Caki2 (cell line): ENCODE data around the gene APCDD1. TPM values are rescaled to one million over a fixed set of nuclear protein-coding genes. Genes with fewer than 3 reads are reported as not detected.

Experiments
- DNase-seq: peaks from one replicate; pipeline ENCODE4 v3.0.0-alpha.2; 2015; ENCODE audit warnings: low read depth
- in situ Hi-C: cut with HindIII; loops from 2 replicates; pipeline ENCODE4 v1.10.0; 2016; ENCODE audit warnings: low sequenced_read_pairs, low pct_unique_long_range_greater_than_20kb, mixed read lengths
- total RNA-seq: library from RNA; depleted of rRNA; stranded (reverse); fragments of >200 nt; shearing (Covaris generic); gene quantifications from 2 replicates; pipeline ENCODE4 v1.2.3, GENCODE V29; 2014; ENCODE audit warnings: low replicate concordance; rRNA removed

The APCDD1 gene
- 0.29 TPM in 1 of 2 replicates, not detected in the other for total RNA-seq

DNA sequence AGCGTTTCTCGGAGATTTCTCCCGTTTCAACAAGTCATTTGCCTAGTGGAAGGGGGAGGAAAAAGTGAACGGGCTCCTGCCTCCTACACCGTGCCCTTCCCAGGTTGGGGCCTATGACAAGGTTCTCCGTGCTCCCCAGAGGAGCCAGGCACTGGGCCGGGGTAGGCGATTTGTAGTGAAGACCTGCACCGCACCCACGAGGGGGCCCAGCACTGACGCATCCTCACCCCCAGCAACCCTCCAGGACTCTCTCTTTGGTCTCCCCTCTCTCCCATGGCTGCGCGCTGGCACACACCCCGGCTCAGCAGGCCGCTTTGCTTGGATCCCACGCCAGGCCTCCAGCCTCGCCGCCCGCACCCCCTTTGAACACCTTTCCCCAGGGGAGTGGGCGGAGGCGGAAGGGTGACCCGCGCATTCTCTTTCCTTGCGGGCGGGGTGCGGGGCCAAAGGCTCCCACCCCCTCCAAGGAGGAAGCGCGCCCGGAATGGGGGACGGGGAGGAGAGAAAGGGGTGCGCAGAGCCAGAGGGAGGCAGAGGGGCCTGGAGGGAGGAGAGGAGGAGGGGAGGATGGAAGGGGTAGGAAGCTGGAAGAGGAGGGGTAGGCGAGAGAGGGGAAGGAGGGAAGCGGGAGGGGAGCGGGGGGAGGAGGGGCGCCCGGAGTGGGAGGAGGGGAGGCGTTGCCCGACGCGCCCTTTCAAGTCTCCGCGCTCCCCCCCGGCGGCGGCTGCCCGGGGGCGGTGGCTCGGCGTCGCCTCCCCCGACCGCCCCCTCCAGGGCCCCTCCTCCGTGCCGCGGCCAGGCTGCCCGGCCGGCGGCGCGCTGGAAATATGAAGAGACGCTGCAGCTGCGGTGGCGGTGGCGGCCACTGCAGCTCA lies at the start of gene APCDD1:
Gene APCDD1, plus strand, starts transcription at position 830 of the 875 bp plus-strand sequence. CDS start 347 bp downstream, outside the sequence.
- peak; percentile 10 for DNase-seq
- in situ Hi-C loops = no loop called here

DNA sequence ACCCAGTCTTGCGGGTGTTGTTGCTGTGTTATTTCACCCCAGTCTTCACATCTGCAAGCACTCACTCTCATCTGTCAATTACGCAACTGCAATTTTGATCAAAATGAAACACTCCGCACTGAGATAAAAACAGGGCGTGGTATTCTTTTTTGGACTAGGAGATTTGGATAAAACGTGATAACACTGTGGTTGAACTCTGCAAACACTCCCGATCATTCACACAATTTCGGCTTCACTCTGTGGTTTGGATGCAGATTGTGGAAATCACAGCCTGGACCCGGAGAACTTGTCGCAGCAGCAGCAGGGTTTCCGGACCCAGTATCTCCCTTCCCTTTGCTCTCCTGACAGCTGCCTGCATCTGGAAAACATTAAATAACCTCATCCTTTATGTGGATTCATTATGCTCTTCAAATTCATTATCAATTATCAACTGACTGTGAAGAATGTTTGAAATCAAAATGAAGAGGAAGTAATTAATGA lies 49.4 kb upstream of the APCDD1 start:
- in situ Hi-C loops = no loop called here

DNA sequence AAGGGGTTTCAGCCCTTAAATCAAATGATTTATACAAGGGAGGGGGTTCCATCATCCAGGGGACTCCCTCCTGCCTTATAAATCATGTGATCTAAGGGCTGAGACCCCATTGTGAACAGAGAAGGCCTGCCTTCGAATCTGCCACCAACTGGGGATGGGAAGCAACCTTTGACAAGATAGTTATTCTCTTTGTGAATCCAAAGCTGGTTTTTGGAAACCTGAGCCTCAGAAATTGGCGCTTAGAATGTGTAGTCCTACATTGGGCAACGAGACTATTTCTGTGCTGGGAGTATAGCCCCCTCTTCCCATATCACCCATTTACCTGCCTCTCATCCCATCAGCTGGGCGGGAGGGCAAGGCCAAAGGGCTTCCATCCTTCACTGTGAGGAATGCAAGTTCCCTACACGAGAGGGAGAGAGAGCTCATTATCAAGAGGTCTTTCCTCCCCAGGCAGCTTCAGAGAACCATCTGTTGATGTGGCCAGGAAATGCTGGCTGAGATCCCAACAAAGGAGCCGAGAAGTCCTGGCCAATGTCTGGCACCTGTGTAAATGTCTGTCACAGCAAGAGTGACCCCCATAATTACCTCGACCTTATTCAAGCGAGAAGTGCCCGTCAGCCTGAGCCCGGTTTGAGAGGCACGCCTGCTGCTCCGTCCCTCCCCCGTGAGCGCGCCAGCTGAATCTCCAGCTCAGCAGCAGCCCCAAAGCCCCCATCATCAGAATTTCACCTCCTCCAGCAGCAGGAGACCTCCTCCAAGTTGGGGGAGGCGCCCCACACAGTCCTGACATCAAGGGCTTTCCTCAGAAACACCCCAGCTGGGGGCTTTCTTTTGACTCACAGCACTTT lies 48.4 kb upstream of the APCDD1 start:
- in situ Hi-C loops = no loop called here
- DNase-seq = no peak

More for the DNA sequence above, 49.4 kb upstream of the APCDD1 start:
- no peak for DNase-seq

DNA sequence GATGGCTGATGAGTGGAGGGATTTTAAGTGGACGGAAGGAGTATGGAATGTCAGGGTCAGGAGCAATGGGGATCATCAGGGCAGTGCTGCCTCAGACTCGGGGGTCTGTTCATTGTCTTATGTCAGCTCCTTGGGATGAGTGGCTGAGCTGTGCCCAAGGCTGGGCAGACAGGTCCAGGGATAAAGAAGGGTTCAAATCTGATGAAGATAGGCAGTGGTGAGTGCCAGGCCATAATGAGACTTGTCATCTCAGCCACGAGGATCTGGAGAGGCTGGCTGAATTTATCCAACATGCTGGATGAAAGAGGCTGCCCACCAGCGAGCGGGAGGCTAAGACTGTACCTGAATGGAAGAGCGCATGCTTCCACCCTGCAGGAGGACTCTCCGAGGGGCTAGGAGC lies 46.3 kb upstream of the APCDD1 start:
- in situ Hi-C loops = no loop called here
- DNase-seq = no peak

DNA sequence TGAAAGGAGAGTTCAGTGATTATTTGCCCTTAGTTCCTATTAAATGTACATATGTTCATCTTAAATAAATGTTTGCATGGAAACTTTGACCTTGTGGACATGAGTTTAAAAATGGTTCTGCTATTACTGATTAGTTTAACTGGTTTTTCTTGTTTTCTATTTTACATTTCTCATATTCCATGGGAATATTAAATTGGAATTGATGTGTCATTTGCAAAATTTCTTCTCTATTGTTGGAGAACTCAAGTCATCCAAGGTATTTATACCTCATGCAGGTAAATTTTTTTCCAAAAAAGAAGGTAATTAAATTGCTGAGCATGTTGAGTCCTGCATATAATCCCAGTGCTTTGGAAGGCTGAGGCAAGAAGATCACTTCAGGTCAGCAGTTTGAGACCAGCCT lies 45.4 kb upstream of the APCDD1 start:
- in situ Hi-C loops = no loop called here
- DNase-seq = no peak

DNA sequence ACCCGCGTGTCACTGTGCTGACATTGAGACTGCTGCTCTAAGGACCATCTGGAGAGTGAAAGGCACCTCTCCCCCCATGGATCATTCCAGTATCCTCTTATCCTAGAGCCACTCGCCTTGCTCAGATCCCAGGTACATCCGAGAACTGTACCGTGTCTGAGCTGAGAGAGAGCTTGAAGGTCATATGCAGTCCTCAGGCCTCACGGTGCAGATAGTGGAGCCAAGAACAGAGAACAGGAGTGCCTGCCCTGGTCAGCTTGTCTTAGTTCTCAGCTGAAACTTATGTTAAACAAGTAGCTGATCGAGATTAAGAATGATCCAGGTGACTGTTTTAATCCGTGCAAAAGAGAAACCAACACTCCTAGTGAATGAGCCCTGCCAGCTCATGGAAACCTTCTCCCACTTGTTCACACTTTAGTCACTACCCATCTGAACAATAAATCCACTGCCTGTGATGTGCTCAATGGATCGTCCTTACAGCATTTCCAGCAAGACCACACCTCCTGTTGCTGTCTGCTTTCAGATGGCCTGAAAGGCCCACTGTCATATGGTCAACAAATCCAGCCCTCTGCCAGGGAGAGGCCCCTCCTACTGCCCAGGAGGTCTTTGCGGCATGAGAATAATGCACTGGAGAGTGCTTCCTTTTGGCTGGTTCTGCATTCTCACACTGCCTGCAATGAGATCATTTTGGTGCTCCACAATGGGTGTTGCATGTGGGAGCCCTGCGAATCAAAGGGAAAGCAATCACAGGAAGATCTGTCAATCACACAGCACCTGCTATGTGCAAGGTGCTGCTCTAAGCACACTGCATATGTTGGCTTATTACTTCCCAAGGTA lies 43.7 kb upstream of the APCDD1 start:
- in situ Hi-C loops = no loop called here
- no peak for DNase-seq

DNA sequence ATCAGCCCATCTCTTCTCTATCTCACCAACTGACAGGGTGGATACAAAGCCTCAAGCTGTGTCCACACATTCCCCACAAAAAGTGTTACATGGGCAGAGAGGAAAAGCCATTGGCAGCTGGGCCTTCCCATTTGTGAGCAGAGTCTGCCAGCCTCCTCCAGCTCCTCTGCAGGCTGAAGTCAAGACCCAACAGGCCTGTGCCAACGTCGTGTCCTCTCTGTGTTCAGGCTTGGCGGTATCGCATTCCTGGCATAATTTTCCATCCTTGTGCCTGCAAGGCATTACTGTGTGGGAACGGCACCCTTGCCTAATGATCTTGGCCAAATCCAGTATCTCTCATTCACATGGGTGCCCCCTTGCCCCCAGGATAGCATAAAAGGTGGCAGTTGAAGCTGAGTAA lies 41.5 kb upstream of the APCDD1 start:
- no peak for DNase-seq
- in situ Hi-C loops = no loop called here

DNA sequence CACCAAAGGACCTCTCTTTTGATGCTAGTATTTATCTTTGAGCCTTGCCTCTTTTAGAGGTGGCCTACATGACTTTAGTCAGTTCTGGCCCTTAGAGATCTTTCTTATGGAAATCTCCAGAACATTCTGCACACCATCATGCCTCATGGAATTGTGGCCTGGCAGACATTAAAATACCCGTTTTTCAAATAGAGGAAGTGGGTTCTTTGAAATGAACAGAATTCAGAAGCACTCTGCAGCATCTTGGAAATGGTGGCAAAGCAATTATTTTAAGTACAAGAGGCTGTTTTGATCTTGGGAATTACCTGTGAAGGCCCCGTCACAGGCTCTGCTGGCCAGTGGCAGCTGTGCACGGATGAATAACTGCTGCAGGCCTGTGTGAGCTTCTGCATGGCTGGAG lies 40.7 kb upstream of the APCDD1 start:
- in situ Hi-C loops = no loop called here
- DNase-seq = no peak

DNA sequence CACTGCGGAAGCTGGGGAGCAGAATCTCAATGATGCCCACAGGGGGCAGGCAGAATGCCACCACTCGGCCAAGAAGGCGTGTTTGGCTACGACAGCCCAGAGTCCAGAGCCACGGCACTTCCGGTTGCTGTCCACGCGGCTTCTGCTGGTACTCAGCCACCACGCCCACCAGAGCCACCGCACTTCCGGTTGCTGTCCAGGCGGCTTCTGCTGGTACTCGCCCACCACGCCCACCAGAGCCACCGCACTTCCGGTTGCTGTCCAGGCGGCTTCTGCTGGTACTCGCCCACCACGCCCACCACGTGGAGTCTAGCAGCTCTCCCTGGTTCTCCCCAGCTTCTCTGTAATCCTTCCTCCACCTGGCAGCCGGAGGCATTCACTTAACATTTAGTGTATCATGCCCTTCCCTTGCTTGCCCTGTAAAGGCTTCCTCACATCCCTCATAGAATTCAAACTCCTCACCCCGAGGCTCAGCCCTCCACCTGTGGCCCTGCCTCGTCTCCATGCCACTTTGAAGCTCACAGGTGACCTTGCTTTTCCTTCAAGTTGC lies 40.1 kb upstream of the APCDD1 start:
- in situ Hi-C loops = no loop called here
- no peak for DNase-seq

DNA sequence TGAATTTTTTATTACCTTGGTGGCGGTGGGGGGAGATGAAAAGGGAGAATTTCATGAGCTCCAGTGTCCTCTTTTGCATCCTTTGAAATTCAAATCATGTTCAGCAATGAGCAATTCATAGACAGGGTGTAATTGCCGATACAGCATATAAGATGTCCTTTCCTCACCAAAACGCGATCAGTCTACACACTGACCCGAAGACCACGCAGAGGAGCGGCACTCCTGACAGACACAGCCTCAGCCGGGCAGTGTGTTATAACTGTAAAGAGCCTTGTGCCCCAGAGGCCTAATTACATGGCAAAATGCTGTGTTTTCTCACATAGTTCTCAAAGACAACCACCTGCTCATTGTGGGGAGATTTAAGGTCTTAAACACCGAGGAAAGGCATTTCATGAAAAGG lies 38.4 kb upstream of the APCDD1 start:
- in situ Hi-C loops = no loop called here
- DNase-seq = no peak

DNA sequence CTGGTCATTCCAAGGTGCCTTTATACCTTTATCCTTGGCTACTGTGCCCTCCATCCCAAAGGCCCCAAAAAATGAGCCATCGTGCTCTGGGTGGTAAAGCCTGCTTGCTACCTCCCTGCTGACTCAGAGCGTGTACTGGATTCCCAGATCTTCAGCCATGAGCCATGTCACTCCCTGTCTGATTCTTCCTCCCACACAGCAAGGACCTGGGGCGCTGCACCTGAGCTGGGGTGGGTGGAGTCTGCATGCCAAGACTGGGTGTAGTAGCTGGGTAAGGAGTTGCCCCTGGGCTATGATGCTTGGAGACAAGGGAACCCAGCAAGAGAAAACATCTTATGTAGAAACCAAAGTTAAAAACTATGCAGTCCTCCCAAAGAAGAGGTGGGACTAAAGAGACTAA lies 37.2 kb upstream of the APCDD1 start:
- in situ Hi-C loops = no loop called here
- DNase-seq = no peak

DNA sequence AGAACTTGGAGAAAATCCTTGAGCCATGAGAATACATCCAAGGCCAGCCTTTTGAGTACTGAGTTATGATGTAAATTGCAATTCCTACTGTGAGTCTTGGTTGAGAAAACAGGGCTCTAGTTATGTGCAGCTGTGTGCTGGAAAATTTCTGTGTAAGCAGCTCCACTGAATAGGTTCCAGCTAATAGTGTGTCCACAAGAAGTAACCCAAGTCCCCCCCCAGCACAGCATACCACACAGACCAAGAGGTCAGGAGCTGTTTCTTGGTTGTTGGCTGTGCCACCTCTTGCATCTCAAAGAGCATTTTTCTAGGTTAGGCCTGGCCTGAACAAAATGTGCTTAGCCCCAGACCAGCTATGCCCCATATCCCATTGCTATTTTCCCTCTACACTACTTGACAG lies 36.8 kb upstream of the APCDD1 start:
- in situ Hi-C loops = no loop called here
- no peak for DNase-seq

DNA sequence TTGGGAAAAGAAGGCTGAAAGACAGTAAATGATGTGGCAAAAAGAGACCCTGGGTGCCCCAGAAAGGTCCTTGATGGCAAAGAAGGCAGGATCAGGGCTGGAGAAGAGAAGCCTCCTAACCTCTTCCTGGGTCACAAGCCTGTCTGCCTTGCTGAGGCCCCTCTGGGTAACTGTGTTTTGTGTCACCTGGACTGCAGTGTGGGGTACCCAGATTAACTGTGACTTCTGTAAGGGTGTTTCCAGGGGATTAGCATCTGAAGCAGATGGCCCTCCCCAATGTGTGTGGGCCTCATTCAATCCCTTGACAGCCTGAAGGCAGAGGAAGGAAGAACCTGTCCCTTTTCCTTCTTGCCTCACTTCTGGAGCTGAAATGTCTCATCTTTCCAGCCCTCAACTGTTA lies 35.6 kb upstream of the APCDD1 start:
- no peak for DNase-seq
- in situ Hi-C loops = no loop called here

DNA sequence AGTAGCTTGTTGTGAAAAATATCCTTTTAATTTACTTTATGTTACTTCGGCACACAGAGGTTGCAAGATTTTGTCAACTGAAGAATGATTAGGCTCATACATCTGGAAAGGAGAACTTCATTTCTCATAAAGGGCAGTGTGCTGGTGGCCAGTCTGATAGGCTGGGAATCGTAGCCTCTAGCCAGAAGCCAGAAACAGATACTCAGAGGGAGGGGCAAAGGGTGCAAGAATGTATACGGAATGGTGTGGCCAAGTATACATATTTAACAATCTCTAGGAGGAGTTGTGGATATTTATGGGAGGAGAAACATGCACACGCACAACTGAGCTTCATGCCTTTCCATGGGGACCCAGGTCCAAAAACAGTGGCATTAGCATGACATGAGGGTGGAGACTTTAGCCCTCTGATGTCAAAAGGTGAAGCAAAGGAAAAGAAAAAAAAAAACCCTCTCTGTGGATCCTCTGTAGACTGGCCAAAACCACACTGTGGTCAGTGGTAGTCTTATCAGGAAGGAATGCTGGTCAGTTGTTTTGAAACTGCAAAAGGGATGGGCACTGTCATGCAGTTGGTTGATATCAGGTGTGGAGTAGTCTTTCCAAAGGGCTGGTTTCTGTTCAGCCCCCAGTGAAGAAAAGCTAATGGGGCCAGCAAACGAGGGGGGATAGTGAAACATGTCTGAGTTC lies 34.9 kb upstream of the APCDD1 start:
- no peak for DNase-seq
- in situ Hi-C loops = no loop called here

DNA sequence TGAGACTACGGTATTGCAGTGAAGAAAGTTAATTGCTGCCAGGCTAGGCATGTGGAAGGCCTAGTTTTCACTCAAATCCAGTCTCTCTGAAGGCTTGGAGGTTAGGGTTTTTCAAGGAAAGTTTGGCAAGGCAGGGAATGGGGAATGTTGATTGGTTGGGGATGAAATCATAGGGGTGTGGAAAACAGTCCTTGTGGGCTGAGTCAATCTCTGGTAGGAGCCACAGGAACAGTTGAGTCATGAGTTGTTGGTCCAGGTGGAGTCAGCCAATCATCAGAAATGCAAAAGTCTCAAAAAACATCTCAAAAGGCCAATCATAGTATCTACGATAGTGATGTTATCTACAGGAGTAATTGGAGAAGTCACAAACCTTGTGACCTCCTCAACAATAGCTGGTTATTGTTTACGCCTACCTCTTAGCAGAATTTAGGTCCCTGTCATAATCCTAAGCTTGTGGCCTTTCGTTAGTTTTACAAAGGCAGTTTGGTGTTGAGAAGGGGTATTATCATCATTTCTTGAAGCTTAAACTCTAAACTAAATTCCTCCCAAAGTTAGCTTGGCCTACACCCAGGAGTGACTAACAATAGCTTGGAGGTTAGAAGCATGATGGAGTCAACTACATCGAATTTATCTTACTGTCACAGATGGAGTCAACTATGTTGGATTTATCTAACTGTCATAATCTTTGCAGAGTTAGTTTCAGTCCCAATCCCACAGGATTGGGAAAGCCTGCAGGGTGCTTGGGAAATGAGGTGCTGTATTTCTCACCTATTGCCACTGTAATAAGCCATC lies 33.7 kb upstream of the APCDD1 start:
- in situ Hi-C loops = no loop called here
- DNase-seq = no peak

DNA sequence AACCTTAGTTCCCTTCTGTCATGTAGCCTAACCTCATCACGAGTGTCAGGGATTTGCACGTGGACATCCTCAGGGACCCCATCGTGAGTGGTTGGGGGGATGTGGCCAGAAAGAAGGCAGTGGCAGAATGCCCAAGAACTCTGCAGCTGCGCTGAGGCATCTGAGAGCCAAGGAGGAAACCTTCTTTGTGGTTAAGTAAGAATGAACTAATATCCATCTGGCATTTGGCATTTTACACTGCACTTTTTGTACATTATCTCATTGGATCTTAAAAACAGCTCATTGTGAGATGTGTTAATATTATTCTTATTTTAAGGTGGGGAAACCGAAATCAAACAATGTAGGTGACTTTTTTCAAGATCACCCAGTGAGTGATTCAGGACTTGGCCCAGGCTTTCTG lies 32.6 kb upstream of the APCDD1 start:
- no peak for DNase-seq
- in situ Hi-C loops = no loop called here

DNA sequence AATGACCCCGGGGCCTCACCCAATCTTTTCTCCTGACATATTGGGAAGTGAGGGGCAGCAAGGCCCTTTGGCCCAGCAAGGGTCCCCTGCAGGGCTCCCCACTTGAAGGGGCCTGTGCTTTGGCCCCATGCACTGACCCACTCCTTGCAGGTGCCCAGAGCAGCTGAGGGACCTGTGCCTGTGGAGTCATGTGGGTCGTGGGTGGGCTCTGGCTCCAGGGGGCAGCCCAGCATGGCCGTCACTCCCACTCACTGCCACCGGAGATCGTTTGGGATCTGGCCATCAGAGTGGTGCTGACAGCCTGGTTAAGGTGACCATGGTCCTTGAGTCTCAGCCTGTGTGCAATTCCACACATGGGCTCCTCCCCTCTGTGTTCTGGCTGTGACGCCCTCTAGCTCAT lies 31.7 kb upstream of the APCDD1 start:
- no peak for DNase-seq
- in situ Hi-C loops = no loop called here
